Measurements from ENCODE around the gene SLC48A1.

GRCh38 chr12:47811581-47812484, 38.8 kb downstream of the SLC48A1 start:
- TF ChIP-seq POLR2AphosphoS5 (IDR thresholded peaks at IDR 0.05) (no peak), POLR2A (IDR thresholded peaks at IDR 0.05) (no peak)
- TF ChIP-seq, protein P1, sequence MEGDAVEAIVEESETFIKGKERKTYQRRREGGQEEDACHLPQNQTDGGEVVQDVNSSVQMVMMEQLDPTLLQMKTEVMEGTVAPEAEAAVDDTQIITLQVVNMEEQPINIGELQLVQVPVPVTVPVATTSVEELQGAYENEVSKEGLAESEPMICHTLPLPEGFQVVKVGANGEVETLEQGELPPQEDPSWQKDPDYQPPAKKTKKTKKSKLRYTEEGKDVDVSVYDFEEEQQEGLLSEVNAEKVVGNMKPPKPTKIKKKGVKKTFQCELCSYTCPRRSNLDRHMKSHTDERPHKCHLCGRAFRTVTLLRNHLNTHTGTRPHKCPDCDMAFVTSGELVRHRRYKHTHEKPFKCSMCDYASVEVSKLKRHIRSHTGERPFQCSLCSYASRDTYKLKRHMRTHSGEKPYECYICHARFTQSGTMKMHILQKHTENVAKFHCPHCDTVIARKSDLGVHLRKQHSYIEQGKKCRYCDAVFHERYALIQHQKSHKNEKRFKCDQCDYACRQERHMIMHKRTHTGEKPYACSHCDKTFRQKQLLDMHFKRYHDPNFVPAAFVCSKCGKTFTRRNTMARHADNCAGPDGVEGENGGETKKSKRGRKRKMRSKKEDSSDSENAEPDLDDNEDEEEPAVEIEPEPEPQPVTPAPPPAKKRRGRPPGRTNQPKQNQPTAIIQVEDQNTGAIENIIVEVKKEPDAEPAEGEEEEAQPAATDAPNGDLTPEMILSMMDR (IDR thresholded peaks at IDR 0.05), result no peak

Data from prostate gland (tissue), 2 donors.